ENCODE measurements around the gene SOWAHB.

The SOWAHB gene

GRCh38 chr4:76931087-76931486 lies 33.1 kb upstream of the SOWAHB start:
- Histone ChIP-seq H3K27ac (no peak overlapping the region), H3K4me3 (no peak overlapping the region)
- DNase-seq (ENCODE audit: low spot score), result no peak
- TF ChIP-seq CTCF (IDR thresholded peaks at IDR 0.05), result no peak

- no peak overlapping the region for H3K4me3 ChIP-seq
- no peak for DNase-seq (ENCODE audit: low spot score)
- no peak for TF ChIP-seq CTCF (IDR thresholded peaks at IDR 0.05)
- no peak overlapping the region for H3K27ac ChIP-seq
Measured at GRCh38 chr4:76930685-76931084, 32.7 kb upstream of the SOWAHB start.

GRCh38 chr4:76926841-76927240 lies 28.9 kb upstream of the SOWAHB start:
- no peak for DNase-seq (ENCODE audit: low spot score)
- no peak overlapping the region for H3K4me3 ChIP-seq
- TF ChIP-seq CTCF (IDR thresholded peaks at IDR 0.05), result no peak
- H3K27ac ChIP-seq, result no peak overlapping the region

GRCh38 chr4:76923619-76924357 lies 25.8 kb upstream of the SOWAHB start:
- no peak for TF ChIP-seq CTCF (IDR thresholded peaks at IDR 0.05)
- H3K27ac ChIP-seq, result no peak overlapping the region
- no peak overlapping the region for H3K4me3 ChIP-seq
- no peak for DNase-seq (ENCODE audit: low spot score)

GRCh38 chr4:76920715-76921114 lies 22.8 kb upstream of the SOWAHB start:
- Histone ChIP-seq H3K4me3 (no peak overlapping the region), H3K27ac (no peak overlapping the region)
- TF ChIP-seq CTCF (IDR thresholded peaks at IDR 0.05), result no peak
- DNase-seq (ENCODE audit: low spot score), result no peak

GRCh38 chr4:76909711-76910110 lies 11.8 kb upstream of the SOWAHB start:
- H3K27ac ChIP-seq, result no peak overlapping the region
- no peak overlapping the region for H3K4me3 ChIP-seq
- TF ChIP-seq CTCF (IDR thresholded peaks at IDR 0.05), result no peak
- no peak for DNase-seq (ENCODE audit: low spot score)

- no peak for TF ChIP-seq CTCF (IDR thresholded peaks at IDR 0.05)
- Histone ChIP-seq H3K27ac (no peak overlapping the region), H3K4me3 (no peak overlapping the region)
- no peak for DNase-seq (ENCODE audit: low spot score)
Measured at GRCh38 chr4:76905521-76905920, 7.6 kb upstream of the SOWAHB start.

Measured in coronary artery (tissue), 2 donors.